Panc1 (cell line): ENCODE data around the gene CYSTM1. TPM values are rescaled to one million over a fixed set of nuclear protein-coding genes. Genes with fewer than 3 reads are reported as not detected.

Source experiments
- ATAC-seq: fragments of 200-7000 bp; cut with Tn5 transposase; 2 replicates; pipeline ENCODE4 v1.9.1; 2020; ENCODE audit warnings: mild to moderate bottlenecking, moderate library complexity
- Bru-seq: library from RNA; stranded (reverse); fragments of 400-500 nt; gene quantifications from one replicate; lab custom pipeline; 2021; lab: Mats Ljungman, UMichigan
- BruChase-seq, 2 experiments: library from RNA; stranded (reverse); fragments of 400-500 nt; gene quantifications; one replicate each; lab custom pipeline; 2021; lab: Mats Ljungman, UMichigan
- BruUV-seq: library from RNA; stranded (reverse); fragments of 400-500 nt; replicated peaks from 2 replicates; lab custom pipeline; 2021; lab: Mats Ljungman, UMichigan
- CTCF ChIA-PET: fragments of 300-600 bp; sonication (Branson Sonifier 250); formaldehyde crosslinking; loops from one replicate; lab custom pipeline; 2022; ENCODE audit warnings: antibody characterized with exemption; lab: Charles Lee
- POLR2A ChIA-PET: fragments of 300-600 bp; sonication (Branson Sonifier 250); formaldehyde crosslinking; loops from one replicate; lab custom pipeline; 2022; ENCODE audit warnings: antibody characterized with exemption; lab: Charles Lee
- DNase-seq: peaks from one replicate; pipeline ENCODE4 v3.0.0-alpha.2; 2010; ENCODE audit warnings: low read depth, low spot score
- H3K27ac ChIP-seq: 2 replicates; pipeline ENCODE4 v1.5.1; 2011; ENCODE audit warnings: mild to moderate bottlenecking, low read length, inconsistent platforms
- H3K27me3 ChIP-seq: fragments of 200-500 bp; sonication (Bioruptor generic); 2 replicates; pipeline ENCODE4 v1.6.0; 2014; ENCODE audit warnings: low read length, inconsistent platforms; ENCODE audit not compliant: control insufficient read depth, insufficient read depth
- H3K36me3 ChIP-seq: fragments of 200-500 bp; sonication (Bioruptor generic); 2 replicates; pipeline ENCODE4 v1.5.1; 2014; ENCODE audit warnings: inconsistent platforms, mild to moderate bottlenecking, low read length, moderate library complexity; ENCODE audit not compliant: control insufficient read depth, insufficient read depth
- H3K4me1 ChIP-seq: 2 replicates; pipeline ENCODE4 v1.5.1; 2011; ENCODE audit warnings: inconsistent platforms, mild to moderate bottlenecking, low read length, moderate library complexity; ENCODE audit not compliant: control insufficient read depth, insufficient read depth
- H3K4me3 ChIP-seq, 2 experiments: 2 replicates each; pipeline ENCODE4 v1.5.1; 2011 to 2012; ENCODE audit warnings: low read depth in 2 of 2, low read length in 2 of 2, mild to moderate bottlenecking in 2 of 2, inconsistent platforms in 1 of 2, moderate library complexity in 1 of 2
- H3K9me3 ChIP-seq: fragments of 200-500 bp; sonication (Bioruptor generic); 2 replicates; pipeline ENCODE4 v1.5.1; 2014; ENCODE audit warnings: low read depth, mild to moderate bottlenecking, inconsistent platforms, low read length, moderate library complexity; ENCODE audit not compliant: control insufficient read depth, insufficient read depth
- CTCF ChIP-seq: fragments of 450-650 bp; IDR thresholded peaks from 2 replicates; pipeline ENCODE4 v1.5.1; 2017; ENCODE audit warnings: mild to moderate bottlenecking
- POLR2AphosphoS5 ChIP-seq: IDR thresholded peaks from 2 replicates; pipeline ENCODE4 v1.6.1; 2012; ENCODE audit warnings: mild to moderate bottlenecking, low read depth, low read length, moderate library complexity
- REST ChIP-seq, 2 experiments: IDR thresholded peaks; 2 replicates each; pipeline ENCODE4 v1.6.1; 2011 to 2012; ENCODE audit warnings: low read depth in 2 of 2, control low read depth in 1 of 2, low read length in 1 of 2, mild to moderate bottlenecking in 1 of 2, moderate library complexity in 1 of 2; ENCODE audit not compliant: insufficient read depth in 1 of 2
- SIN3A ChIP-seq: IDR thresholded peaks from 2 replicates; pipeline ENCODE4 v1.6.1; 2012; ENCODE audit warnings: low read depth, mild to moderate bottlenecking, low read length, moderate library complexity, borderline replicate concordance; ENCODE audit not compliant: insufficient read depth
- TCF7L2 ChIP-seq: IDR thresholded peaks from 2 replicates; pipeline ENCODE4 v1.6.1; 2011; ENCODE audit warnings: mild to moderate bottlenecking, low read depth, low read length, inconsistent platforms
- in situ Hi-C: cut with HindIII; loops from 2 replicates; pipeline ENCODE4 v1.10.0; 2016; ENCODE audit warnings: low sequenced_read_pairs, low pct_unique_long_range_greater_than_20kb
- intact Hi-C: fragments of 100-400 bp; cut with micrococcal nuclease; formaldehyde crosslinking; loops from one replicate; pipeline ENCODE4 v1.10.0; 2022; ENCODE audit not compliant: unreplicated experiment
- long read RNA-seq: library from polyadenylated mRNA; unstranded; transcript quantifications from one replicate; pipeline ENCODE4 v2.0.0, GENCODE V29; 2021; ENCODE audit not compliant: unreplicated experiment
- polyA plus RNA-seq: library from polyadenylated mRNA; unstranded; fragments of >200 nt; gene quantifications from one replicate; pipeline ENCODE4 v1.2.1, GENCODE V29; 2012; ENCODE audit warnings: missing spikeins; ENCODE audit not compliant: insufficient read length
- total RNA-seq: library from RNA; stranded (reverse); gene quantifications from one replicate; pipeline ENCODE4 v1.2.1, GENCODE V29; 2021; ENCODE audit not compliant: unreplicated experiment

The CYSTM1 gene
- total RNA-seq (126 TPM), Bru-seq, nascent RNA (percentile 85 among the genes with signal in this experiment), BruChase-seq, experiment 1, labeled RNA remaining after a 2-hour chase (percentile 73 among the genes with signal in this experiment), BruChase-seq, experiment 2, labeled RNA remaining after a 6-hour chase (percentile 73 among the genes with signal in this experiment)
- 185 TPM for polyA plus RNA-seq
- long read RNA-seq, transcript CYSTM1-201 (3 exons, 1,336 nt): major isoform, 130 of 214 reads
- long read RNA-seq, partial matches to known transcripts: 79 of 214 reads
- long read RNA-seq, other reads (novel, unspliced or antisense): 5 of 214 reads

GRCh38 chr5:140174465-140175366 lies at the start of gene CYSTM1:
Gene CYSTM1 (plus strand): TSS chr5:140175188. CDS start chr5:140194466, 19,278 bp downstream.
- ChIA-PET POLR2A (interaction anchor here (0.6 to 0.7 kb wide), 2 partner anchors 13 to 172 kb away, joined by 3 to 14 read pairs; partner anchors contain the start of gene HBEGF), CTCF (no interaction called here)
- H3K4me1 ChIP-seq: peaks cover 27% of the 10 kb centered on the region
- intact Hi-C loops: no loop called here
- peak; percentile 70 for DNase-seq
- TSS peak; percentile 91 for BruUV-seq
- in situ Hi-C loops: no loop called here
- H3K27ac ChIP-seq: peak within 1 kb of the TSS; percentile 91
- peak within 1 kb of the TSS; percentile 67 to 99 for H3K4me3 ChIP-seq
- no peaks in the 10 kb centered on the region for H3K36me3 ChIP-seq
- no peaks in the 10 kb centered on the region for H3K9me3 ChIP-seq
- no peaks in the 10 kb centered on the region for H3K27me3 ChIP-seq
- TF ChIP-seq TCF7L2 (no peak), SIN3A (peak; percentile 83; the same call in 1 of the 2 replicates), CTCF (no peak), POLR2AphosphoS5 (peak; percentile 95), REST (IDR thresholded peaks at IDR 0.05; ENCODE audit: insufficient read depth in 1 of 2, low read depth in 2 of 2, low read length in 1 of 2) (no peak)
- ATAC-seq: peak; percentile 95

GRCh38 chr5:140125637-140126036 lies 49.4 kb upstream of the CYSTM1 start, which contains the start of gene IGIP:
Gene IGIP (plus strand): TSS chr5:140125937. CDS start chr5:140128477, 2,540 bp downstream.
- in situ Hi-C loops: no loop called here
- ATAC-seq (no peak), DNase-seq (no peak)
- H3K4me3 ChIP-seq: no peak within 1 kb of the TSS
- no TSS peak for BruUV-seq
- H3K9me3 ChIP-seq: no peaks in the 10 kb centered on the region
- H3K27ac ChIP-seq: no peak within 1 kb of the TSS
- no peaks in the 10 kb centered on the region for H3K36me3 ChIP-seq
- CTCF ChIA-PET: no interaction called here
- TF ChIP-seq TCF7L2 (no peak), POLR2AphosphoS5 (no peak), CTCF (no peak), REST (IDR thresholded peaks at IDR 0.05; ENCODE audit: insufficient read depth in 1 of 2, low read depth in 2 of 2, low read length in 1 of 2) (no peak), SIN3A (no peak)
- POLR2A ChIA-PET: no interaction called here
- intact Hi-C loops: no loop called here
- H3K27me3 ChIP-seq: no peaks in the 10 kb centered on the region
- peaks cover 44% of the 10 kb centered on the region for H3K4me1 ChIP-seq
